ENCODE results near the gene ELMO1. TPM values are rescaled to one million over a fixed set of nuclear protein-coding genes. Genes with fewer than 3 reads are reported as not detected.

The ELMO1 gene
- total and polyA plus RNA-seq, 2 of the 13 experiments (the other 11 are each of a cell fraction or from before 2014, with no cell fraction given) = 0.11 to 0.17 TPM

GRCh38 chr7:37289781-37290180 is 158.9 kb downstream of the ELMO1 start (continued):
- TF ChIP-seq SMARCC2 (IDR thresholded peaks at IDR 0.05) (no peak), ZNF136 (CRISPR knock-in tag; IDR thresholded peaks at IDR 0.05; ENCODE audit: low read depth) (no peak), ZNF501 (CRISPR knock-in tag; IDR thresholded peaks at IDR 0.05) (no peak), ZNF709 (CRISPR knock-in tag; IDR thresholded peaks at IDR 0.05) (no peak), JARID2 (CRISPR knock-in tag; IDR thresholded peaks at IDR 0.05; ENCODE audit: insufficient replicate concordance) (no peak)
- TF ChIP-seq, protein P1, sequence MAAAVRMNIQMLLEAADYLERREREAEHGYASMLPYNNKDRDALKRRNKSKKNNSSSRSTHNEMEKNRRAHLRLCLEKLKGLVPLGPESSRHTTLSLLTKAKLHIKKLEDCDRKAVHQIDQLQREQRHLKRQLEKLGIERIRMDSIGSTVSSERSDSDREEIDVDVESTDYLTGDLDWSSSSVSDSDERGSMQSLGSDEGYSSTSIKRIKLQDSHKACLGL (CRISPR knock-in tag; IDR thresholded peaks at IDR 0.05) = no peak

DNA sequence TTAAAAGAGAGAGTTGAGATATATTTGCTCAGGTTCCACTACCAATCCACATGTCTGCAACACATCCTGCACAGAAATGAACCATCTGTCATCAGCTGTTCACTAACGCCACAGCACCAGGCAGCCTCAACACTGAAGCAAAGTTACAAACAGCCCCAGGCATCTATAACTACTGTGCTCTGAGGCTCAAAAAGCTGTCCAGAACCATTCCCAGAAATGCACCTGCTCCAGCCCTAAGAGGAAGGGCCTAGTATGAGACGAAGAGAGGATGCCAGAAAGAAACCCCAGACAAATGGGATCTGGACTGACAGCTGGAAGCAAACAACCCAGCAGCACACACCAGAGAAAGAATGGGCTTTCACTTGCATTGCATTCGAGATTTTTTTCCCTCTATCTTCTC is 159.3 kb downstream of the ELMO1 start:
- no peak for ATAC-seq
- Histone ChIP-seq H2AFZ (ENCODE audit: low read length) (no peak overlapping the region), H3K4me1 (ENCODE audit: insufficient read depth, low read length) (no peaks in the 10 kb centered on the region), H3K4me3 (replicated peaks in 1 of 3; ENCODE audit: insufficient read depth in 1 of 3, low read depth in 2 of 3, low read length in 3 of 3) (no peak overlapping the region), H3K4me2 (ENCODE audit: low read depth, low read length) (no peak overlapping the region), H3K79me2 (ENCODE audit: insufficient read depth, low read length) (no peaks in the 10 kb centered on the region), H3K36me3 (replicated peaks in 1 of 2; ENCODE audit: control insufficient read depth in 1 of 2, insufficient read depth in 2 of 2, low read length in 2 of 2) (no peaks in the 10 kb centered on the region), H3K27ac (ENCODE audit: extremely low read length, insufficient read depth, low read length) (no peak overlapping the region), H3K9me3 (ENCODE audit: low read length) (no peaks in the 10 kb centered on the region), H4K20me1 (ENCODE audit: insufficient read depth, low read length) (no peaks in the 10 kb centered on the region), H3K27me3 (ENCODE audit: control insufficient read depth in 1 of 2, insufficient read depth in 2 of 2, low read length in 2 of 2) (no peaks in the 10 kb centered on the region), H3K9ac (ENCODE audit: insufficient read depth, low read depth, low read length) (no peak overlapping the region)
- no TSS peak for BruUV-seq (replicated peaks)
- in situ Hi-C loops (cut with HindIII; ENCODE audit: extremely low pct_ligation_motif_present, low pct_unique_long_range_greater_than_20kb) = loop anchor here (10.0 kb wide), 1 partner anchor 225 kb away; no protein-coding TSS in a partner anchor
- CTCF ChIA-PET (ENCODE audit: low intra/inter-chr PET ratio, low total read pairs) = no interaction called here
- WGBS (ENCODE audit: low lambda C conversion rate) = 7% methylated on average over 3 of the region's 3 CpGs
- TF ChIP-seq ZNF350 (CRISPR knock-in tag; IDR thresholded peaks at IDR 0.05; ENCODE audit: borderline replicate concordance, low read depth) (no peak), ZNF615 (CRISPR knock-in tag; IDR thresholded peaks at IDR 0.05; ENCODE audit: borderline replicate concordance) (no peak), AKAP8 (CRISPR knock-in tag; IDR thresholded peaks at IDR 0.05) (no peak), KMT2A (CRISPR knock-in tag; IDR thresholded peaks at IDR 0.05) (no peak), JDP2 (CRISPR knock-in tag; IDR thresholded peaks at IDR 0.05; ENCODE audit: borderline replicate concordance) (no peak), MEIS1 (CRISPR knock-in tag; IDR thresholded peaks at IDR 0.05; ENCODE audit: borderline replicate concordance) (no peak), HDAC2 (CRISPR knock-in tag; IDR thresholded peaks at IDR 0.05) (no peak), ZIK1 (CRISPR knock-in tag; IDR thresholded peaks at IDR 0.05; ENCODE audit: borderline replicate concordance, low read depth) (no peak), ZNF772 (CRISPR knock-in tag; IDR thresholded peaks at IDR 0.05) (no peak), ZNF530 (CRISPR knock-in tag; IDR thresholded peaks at IDR 0.05; ENCODE audit: low read depth) (no peak), GZF1 (CRISPR knock-in tag; IDR thresholded peaks at IDR 0.05) (no peak), ZC3H4 (CRISPR knock-in tag; IDR thresholded peaks at IDR 0.05; ENCODE audit: borderline replicate concordance) (no peak), SOX5 (CRISPR knock-in tag; IDR thresholded peaks at IDR 0.05; ENCODE audit: borderline replicate concordance) (no peak)
- POLR2A ChIA-PET = no interaction called here
- FAIRE-seq = no peak
- intact Hi-C loops (cut with micrococcal nuclease; ENCODE audit: unreplicated experiment) = no loop called here
- DNase-seq (ENCODE audit: low spot score) = no peak

Data from HepG2 (cell line).